DLD1 (cell line): ENCODE measurements around the gene PTMS.

Source experiments
- in situ Hi-C: cut with HindIII; loops from 2 replicates; pipeline ENCODE4 v1.10.0; 2017; ENCODE audit warnings: low sequenced_read_pairs

PTMS gene

DNA sequence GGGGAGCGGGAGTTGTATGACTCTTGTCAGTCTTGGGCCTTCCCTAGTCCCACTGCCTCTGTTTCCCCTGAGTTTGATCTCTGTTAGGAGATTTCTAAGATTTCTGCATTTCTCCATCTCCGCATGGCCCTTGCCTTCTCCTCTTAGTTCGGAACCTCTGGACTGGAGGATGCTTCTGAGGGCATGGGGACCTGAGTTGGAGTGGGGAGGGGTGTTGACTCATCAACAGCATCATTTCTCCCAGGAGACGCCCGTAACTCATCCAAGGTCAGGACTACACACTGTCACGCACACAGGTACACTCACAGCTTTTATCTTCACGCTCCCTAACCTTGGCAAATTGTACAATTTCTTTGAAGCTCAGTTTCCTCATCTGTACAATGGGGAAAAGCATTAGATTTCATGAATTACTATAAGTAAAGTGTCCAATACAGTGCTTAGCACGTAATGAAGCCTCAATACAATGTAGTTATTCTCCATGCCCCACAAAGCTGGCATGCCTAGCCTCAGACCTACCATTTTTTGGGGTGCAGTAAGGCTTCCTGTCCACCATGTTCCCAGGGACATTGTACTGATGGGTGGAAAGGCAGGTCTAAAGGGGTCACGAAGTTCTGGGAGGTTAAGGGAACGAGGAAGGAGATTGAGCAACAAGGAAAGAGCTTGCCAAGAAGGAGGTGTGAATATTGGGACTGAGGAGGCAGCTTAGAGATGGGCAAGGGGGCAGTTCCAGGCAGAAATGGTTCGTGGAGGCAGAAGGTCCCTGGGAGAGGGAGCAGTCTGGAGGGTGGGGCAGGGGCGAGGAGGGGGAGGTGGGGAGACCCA is 5.6 kb downstream of the PTMS start:
- in situ Hi-C loops = no loop called here

- in situ Hi-C loops = no loop called here
Measured at GRCh38 chr12:6772331-6772695, 6.2 kb downstream of the PTMS start, which contains the start of gene LAG3. TSS of gene LAG3 (plus strand) at chr12:6772520. CDS start at chr12:6772853, 333 bp downstream.

DNA sequence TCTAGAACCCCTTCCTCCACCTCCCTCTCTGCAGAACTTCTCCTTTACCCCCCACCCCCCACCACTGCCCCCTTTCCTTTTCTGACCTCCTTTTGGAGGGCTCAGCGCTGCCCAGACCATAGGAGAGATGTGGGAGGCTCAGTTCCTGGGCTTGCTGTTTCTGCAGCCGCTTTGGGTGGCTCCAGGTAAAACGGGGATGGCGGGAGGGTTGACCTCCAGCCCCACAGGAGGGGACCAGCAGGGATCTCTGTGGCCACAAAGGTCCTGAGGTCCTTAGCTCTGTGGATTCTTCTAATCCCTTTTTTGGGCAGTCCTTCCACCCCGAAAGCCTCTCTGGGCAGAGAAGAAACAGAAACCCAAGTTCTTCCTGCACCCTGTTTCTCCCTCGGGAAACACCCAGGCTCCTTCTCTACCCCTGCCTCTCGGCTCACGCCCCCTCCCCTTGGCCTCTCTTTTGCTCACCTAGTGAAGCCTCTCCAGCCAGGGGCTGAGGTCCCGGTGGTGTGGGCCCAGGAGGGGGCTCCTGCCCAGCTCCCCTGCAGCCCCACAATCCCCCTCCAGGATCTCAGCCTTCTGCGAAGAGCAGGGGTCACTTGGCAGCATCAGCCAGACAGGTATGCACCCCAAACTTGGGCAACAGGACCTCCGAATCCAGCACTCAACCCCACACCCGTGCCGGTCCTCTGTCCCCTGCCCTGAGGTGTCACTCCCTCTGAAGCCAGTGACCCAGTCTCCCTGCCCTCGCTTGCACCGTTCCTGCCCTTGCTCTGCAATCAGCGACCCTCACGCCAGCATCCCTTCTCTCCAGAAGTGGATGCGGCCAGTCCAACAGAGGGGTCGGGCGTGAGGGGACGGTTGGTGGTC is 6.8 kb downstream of the PTMS start:
- in situ Hi-C loops = no loop called here

DNA sequence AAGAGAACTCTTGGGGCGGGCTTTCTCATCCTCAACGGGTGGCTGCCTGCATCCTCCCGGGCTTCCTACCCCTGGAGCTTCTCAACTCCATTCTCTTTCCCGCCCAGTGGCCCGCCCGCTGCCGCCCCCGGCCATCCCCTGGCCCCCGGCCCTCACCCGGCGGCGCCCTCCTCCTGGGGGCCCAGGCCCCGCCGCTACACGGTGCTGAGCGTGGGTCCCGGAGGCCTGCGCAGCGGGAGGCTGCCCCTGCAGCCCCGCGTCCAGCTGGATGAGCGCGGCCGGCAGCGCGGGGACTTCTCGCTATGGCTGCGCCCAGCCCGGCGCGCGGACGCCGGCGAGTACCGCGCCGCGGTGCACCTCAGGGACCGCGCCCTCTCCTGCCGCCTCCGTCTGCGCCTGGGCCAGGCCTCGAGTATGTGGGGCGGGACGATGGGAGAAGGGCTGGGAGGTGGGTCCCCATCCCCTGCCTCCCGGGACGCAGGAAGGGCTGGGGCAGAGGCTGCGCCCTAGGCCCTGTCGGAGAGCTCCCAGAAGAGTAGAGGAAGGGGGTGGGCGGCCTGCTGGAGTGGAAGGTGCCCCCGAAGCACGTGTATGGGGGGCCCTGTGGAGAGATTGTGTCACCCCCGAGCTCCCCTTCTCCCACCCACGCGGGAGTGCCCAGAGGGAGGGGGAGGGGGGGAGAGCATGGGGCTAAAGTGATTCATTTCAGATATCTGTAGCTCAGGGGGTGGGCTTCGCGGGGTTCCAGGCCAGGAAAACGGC is 7.6 kb downstream of the PTMS start:
- in situ Hi-C loops = no loop called here

DNA sequence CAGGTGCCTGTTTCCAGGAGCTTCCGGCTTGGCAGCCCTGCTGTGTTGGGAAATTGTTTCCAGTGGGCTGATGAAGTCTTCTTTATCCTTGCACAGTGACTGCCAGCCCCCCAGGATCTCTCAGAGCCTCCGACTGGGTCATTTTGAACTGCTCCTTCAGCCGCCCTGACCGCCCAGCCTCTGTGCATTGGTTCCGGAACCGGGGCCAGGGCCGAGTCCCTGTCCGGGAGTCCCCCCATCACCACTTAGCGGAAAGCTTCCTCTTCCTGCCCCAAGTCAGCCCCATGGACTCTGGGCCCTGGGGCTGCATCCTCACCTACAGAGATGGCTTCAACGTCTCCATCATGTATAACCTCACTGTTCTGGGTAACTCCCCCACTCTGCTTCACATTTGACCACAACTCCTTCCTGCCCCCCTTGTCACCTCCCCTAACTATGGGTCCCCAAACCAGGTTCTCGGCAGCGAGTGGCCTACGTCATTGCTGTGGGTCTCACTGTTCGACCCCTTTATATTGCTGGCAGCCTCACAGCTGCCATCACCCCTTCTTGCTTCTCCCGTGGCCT is 8.4 kb downstream of the PTMS start:
- in situ Hi-C loops = no loop called here

DNA sequence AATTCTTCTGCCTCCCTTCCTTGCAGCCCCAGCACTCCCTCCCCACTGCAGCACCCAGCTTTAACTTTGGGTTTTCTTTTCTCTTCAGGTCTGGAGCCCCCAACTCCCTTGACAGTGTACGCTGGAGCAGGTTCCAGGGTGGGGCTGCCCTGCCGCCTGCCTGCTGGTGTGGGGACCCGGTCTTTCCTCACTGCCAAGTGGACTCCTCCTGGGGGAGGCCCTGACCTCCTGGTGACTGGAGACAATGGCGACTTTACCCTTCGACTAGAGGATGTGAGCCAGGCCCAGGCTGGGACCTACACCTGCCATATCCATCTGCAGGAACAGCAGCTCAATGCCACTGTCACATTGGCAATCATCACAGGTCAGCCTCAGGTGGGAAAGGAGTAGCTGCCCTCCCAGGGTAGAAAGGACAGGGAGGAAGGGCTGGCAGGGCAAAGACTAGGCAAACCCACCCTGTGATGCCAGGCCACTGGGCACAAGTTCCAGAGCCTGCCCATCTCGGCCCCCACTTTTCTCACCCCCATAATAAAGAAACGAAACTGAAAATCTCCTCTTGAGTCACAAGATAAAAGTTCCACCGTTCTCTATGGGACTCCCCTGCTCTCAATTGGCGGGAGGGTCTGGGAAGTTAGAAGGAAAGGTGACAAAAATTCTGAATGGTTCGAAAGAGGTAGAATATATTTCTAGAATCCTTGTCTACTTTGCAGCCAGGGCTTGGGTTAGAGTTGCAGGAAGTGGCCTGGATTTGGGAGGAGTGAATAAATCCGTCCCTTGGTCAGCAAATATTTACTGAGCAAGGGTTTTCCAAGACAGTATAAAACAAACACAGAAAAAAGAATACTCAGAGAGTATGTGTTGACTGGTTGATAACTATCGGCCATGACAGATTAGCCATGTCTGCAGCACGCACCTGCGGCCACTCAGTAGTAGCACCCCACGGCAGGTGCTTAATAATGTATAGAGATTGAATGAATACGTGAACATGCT is 9.3 kb downstream of the PTMS start:
- in situ Hi-C loops = no loop called here

- in situ Hi-C loops = no loop called here
Measured at GRCh38 chr12:6777386-6777785, 11.2 kb downstream of the PTMS start.

DNA sequence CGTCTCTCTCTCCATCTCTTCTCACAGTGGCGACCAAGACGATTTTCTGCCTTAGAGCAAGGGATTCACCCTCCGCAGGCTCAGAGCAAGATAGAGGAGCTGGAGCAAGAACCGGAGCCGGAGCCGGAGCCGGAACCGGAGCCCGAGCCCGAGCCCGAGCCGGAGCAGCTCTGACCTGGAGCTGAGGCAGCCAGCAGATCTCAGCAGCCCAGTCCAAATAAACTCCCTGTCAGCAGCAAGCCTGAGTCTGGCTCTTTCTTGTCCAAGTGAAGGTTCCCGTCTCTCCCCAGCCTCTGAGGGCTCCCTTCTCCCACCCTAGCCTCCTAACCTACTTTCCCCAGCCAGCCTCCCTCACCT is 12.0 kb downstream of the PTMS start:
- in situ Hi-C loops = no loop called here

- in situ Hi-C loops = no loop called here
Measured at GRCh38 chr12:6778574-6779550, 12.7 kb downstream of the PTMS start.

- in situ Hi-C loops = no loop called here
Measured at GRCh38 chr12:6779708-6780432, 13.7 kb downstream of the PTMS start.

- in situ Hi-C loops = no loop called here
Measured at GRCh38 chr12:6780573-6780972, 14.4 kb downstream of the PTMS start.

GRCh38 chr12:6782119-6782518 is 16.0 kb downstream of the PTMS start:
- in situ Hi-C loops = no loop called here

- in situ Hi-C loops = no loop called here
Measured at GRCh38 chr12:6782850-6783566, 16.8 kb downstream of the PTMS start.

DNA sequence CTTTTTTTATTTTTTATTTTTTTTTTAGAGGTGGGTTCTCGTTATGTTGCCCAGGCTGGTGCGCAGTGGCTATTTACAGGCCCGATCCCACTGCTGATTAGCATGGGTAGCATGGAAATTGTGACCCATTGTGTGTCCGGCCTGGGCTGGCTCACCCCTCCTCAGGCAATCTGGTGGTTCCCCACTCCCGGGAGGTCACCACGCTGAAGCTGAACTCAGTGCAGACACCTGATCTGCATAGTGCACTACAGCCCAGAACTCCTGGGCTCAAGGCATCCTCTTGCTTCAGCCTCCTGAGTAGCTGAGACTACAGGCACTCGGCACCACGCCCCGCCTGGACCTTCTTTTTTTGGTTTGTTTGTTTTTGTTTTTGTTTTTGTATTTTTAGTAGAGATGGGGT is 17.7 kb downstream of the PTMS start:
- in situ Hi-C loops = no loop called here

DNA sequence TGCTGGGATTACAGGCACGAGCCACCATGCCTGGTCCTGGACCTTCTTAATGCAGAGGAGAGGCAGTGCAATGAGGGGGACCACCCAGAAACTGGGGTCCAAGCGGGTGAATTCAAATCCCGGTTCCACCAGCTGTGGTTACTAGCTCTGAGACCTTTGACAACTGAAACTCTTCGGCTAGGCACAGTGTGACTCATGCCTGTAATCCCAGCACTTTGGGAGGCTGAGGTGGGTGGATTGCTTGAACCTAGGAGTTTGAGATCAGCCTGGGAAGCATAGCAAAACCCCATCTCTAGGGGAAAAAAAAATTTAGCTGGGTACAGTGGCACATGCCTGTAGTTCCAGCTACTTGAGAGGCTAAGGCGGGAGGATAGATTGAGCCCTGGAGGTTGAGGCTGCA is 18.1 kb downstream of the PTMS start:
- in situ Hi-C loops = no loop called here

DNA sequence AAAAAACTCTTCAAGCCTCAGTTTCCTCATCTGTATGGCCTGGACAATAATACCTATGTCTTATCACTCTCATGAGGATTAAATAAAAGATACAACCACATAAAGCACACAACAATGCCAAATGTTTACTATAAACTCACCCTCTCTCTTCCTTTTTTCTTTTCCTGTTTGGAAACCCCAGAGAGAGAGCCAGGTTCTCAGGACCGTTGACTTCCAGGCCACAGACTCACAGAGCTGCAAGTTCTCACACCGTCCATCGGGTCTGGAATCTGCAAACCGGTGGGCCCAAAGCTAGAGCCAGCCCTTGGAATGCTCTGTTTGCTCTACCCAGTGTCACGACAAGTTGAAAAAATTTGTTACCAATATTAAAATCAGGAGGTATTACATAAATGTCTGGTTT is 18.6 kb downstream of the PTMS start:
- in situ Hi-C loops = no loop called here

- in situ Hi-C loops = no loop called here
Measured at GRCh38 chr12:6786416-6787094, 20.4 kb downstream of the PTMS start.
